GM12801 (cell line): ENCODE data around the gene DDAH1.

Source experiments
- CTCF ChIP-seq: IDR thresholded peaks from one replicate; pipeline ENCODE4 v1.5.1; 2011; ENCODE audit warnings: control low read depth; ENCODE audit not compliant: insufficient read length; ENCODE audit errors: extremely low read depth

The DDAH1 gene

GRCh38 chr1:85450832-85451231 is 14.1 kb downstream of the DDAH1 start:
- no peak for TF ChIP-seq CTCF

GRCh38 chr1:85449356-85449755 is 15.6 kb downstream of the DDAH1 start:
- no peak for TF ChIP-seq CTCF

GRCh38 chr1:85448358-85448757 is 16.6 kb downstream of the DDAH1 start:
- TF ChIP-seq CTCF: no peak

GRCh38 chr1:85447006-85447943 is 17.7 kb downstream of the DDAH1 start:
- no peak for TF ChIP-seq CTCF

GRCh38 chr1:85445906-85446305 is 19.1 kb downstream of the DDAH1 start:
- no peak for TF ChIP-seq CTCF

GRCh38 chr1:85444381-85444780 is 20.6 kb downstream of the DDAH1 start:
- TF ChIP-seq CTCF: no peak

GRCh38 chr1:85440612-85441011 is 24.3 kb downstream of the DDAH1 start:
- no peak for TF ChIP-seq CTCF
